ENCODE measurements around the gene WDR20. TPM values are rescaled to one million over a fixed set of nuclear protein-coding genes. Genes with fewer than 3 reads are reported as not detected.

The WDR20 gene
- total RNA-seq, 6 donors from 2014 or later = 16.3 to 28.8 (median 20.6) TPM

DNA sequence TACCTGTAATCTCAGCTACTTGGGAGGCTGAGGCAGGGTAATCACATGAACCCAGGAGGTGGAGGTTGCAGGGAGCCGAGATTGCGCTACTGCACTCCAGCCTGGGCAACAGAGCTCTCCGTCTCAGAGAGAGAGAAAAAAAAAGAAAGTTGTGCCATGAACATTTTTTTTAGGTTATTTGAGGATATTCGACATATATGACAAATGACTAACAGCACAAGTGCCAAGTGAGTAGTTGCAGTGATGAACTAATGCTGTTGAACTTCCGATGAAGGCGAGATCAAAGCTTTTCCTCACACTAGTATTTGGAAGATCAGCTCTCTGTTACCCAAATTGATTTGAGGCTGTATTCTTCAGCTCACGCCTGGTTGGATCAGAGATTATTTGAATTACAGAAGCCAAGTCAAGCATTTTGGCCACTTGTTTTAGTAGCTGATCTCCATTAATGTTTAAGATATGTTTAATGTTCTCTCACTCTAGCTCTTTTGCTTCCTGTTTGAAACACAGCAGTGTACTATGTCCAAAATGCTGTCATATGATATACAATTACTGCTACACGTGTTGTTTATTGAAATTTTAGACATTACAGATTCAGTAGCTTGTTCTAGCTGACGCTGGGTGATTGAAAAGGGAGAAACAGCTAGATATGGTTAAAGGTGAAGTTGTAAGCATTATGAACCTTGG, 43.4 kb downstream of the WDR20 start:
- Histone ChIP-seq H3K36me3 (no peaks in the 10 kb centered on the region), H3K9me3 (no peaks in the 10 kb centered on the region), H3K27me3 (no peaks in the 10 kb centered on the region), H3K4me3 (no peak overlapping the region), H3K4me1 (peaks cover 15 to 26% (median 21%) of the 10 kb centered on the region in 4 donors), H3K27ac (no peak overlapping the region)
- TF ChIP-seq, protein P1, sequence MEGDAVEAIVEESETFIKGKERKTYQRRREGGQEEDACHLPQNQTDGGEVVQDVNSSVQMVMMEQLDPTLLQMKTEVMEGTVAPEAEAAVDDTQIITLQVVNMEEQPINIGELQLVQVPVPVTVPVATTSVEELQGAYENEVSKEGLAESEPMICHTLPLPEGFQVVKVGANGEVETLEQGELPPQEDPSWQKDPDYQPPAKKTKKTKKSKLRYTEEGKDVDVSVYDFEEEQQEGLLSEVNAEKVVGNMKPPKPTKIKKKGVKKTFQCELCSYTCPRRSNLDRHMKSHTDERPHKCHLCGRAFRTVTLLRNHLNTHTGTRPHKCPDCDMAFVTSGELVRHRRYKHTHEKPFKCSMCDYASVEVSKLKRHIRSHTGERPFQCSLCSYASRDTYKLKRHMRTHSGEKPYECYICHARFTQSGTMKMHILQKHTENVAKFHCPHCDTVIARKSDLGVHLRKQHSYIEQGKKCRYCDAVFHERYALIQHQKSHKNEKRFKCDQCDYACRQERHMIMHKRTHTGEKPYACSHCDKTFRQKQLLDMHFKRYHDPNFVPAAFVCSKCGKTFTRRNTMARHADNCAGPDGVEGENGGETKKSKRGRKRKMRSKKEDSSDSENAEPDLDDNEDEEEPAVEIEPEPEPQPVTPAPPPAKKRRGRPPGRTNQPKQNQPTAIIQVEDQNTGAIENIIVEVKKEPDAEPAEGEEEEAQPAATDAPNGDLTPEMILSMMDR (IDR thresholded peaks at IDR 0.05) = no peak
- TF ChIP-seq EP300 (IDR thresholded peaks at IDR 0.05) (no peak), POLR2A (IDR thresholded peaks at IDR 0.05) (no peak), POLR2AphosphoS5 (IDR thresholded peaks at IDR 0.05) (no peak)
- DNase-seq = no peak
- WGBS, 2 donors = 78 to 85% methylated on average over 9 of the region's 9 CpGs
- ATAC-seq (ENCODE audit: low FRiP score in 2 of 2) = no peak

DNA sequence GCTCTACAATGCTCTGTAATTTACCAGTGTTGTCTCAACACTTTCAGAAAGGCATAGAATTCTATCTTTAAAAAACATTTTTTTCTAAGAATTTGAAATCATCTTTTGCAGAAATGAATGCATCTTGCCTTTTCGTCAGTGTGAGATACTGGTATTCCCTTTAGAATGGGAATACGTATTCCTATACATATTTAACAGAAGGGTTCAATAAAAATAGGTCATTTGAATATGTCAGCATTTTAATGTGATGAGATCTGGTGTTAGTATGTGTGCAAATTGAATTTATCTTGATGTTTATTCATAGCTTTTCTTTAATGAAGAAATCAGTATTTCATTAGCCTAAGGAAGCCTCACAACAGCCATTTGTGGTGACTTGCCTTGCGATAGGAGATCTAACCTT, 44.2 kb downstream of the WDR20 start:
- 95 to 98% methylated on average over 3 of the region's 3 CpGs for WGBS, 2 donors
- no peaks in the 10 kb centered on the region for H3K9me3 ChIP-seq
- no peak for DNase-seq
- ATAC-seq (ENCODE audit: low FRiP score in 2 of 2) = no peak
- no peaks in the 10 kb centered on the region for H3K36me3 ChIP-seq
- H3K27ac ChIP-seq = no peak overlapping the region
- no peak overlapping the region for H3K4me3 ChIP-seq
- TF ChIP-seq POLR2AphosphoS5 (IDR thresholded peaks at IDR 0.05) (no peak), EP300 (IDR thresholded peaks at IDR 0.05) (no peak), POLR2A (IDR thresholded peaks at IDR 0.05) (no peak)
- TF ChIP-seq, protein P1 (IDR thresholded peaks at IDR 0.05) = no peak
- H3K4me1 ChIP-seq = peaks cover 15 to 30% (median 25%) of the 10 kb centered on the region in 4 donors
- H3K27me3 ChIP-seq = no peaks in the 10 kb centered on the region

DNA sequence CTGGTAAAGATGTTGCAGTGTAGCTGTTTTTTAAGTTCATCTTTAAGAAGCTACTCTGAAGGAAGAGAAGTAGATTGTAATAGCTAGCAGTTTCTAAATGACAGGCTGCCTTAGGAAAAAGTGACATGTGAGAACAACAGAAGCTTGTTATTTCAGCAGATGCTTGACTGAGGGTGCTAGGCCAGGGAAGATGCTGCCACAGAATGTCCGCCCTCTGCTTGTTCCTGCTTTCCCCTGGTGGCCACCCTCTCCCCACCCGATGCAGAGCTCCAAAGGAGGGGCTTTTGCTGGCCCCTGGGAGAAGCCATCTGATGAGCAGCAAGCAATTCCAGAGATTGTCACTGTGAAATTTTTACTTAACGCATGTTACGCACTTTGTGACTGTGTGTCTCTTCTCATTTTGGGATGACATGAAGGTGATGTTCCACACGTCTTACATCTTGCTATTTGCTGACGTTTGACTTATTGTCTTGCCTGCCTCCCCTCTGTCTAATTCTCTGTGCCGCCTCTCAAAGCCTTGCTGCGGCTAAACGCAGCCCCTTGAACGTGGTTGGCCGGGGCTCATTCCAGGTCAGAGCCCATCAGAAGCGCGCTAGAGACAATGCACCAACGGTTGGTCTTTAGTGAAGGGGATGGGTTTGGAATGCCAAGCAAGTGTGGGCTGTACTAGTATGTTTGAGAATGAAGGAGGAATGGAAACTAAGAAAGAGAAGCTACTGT, 44.8 kb downstream of the WDR20 start:
- ATAC-seq (ENCODE audit: low FRiP score in 2 of 2) (no peak), DNase-seq (no peak)
- no peak for TF ChIP-seq POLR2AphosphoS5 (IDR thresholded peaks at IDR 0.05)
- TF ChIP-seq, protein P1 (IDR thresholded peaks at IDR 0.05) = no peak
- no peak for TF ChIP-seq POLR2A (IDR thresholded peaks at IDR 0.05)
- no peak for TF ChIP-seq EP300 (IDR thresholded peaks at IDR 0.05)
- 89 to 91% methylated on average over 14 of the region's 14 CpGs for WGBS, 2 donors
- Histone ChIP-seq H3K27ac (no peak overlapping the region), H3K4me3 (no peak overlapping the region), H3K4me1 (peaks cover 15 to 30% (median 25%) of the 10 kb centered on the region in 4 donors), H3K36me3 (no peaks in the 10 kb centered on the region), H3K9me3 (no peaks in the 10 kb centered on the region), H3K27me3 (no peaks in the 10 kb centered on the region)

DNA sequence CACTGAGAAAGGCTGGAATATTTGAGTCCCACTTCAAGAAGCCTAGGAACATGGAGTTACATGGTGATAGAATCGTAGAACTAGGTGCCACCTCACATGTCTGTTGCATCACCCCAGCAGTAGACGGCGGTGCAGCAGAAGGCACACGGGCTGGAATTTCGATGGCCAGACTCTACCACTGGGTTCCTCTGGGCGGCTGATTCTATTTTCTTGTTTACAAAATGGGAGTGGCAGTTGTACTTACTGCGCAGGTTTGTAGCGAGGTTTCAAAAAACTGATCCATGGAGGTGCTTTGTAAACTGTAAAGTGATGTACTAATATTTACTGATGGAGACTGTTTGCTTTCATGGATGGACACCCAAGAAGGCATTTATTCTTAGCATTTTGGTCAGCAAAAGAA, 45.7 kb downstream of the WDR20 start:
- no peak overlapping the region for H3K4me3 ChIP-seq
- H3K27me3 ChIP-seq = no peaks in the 10 kb centered on the region
- TF ChIP-seq, protein P1 (IDR thresholded peaks at IDR 0.05) = no peak
- no peak for TF ChIP-seq POLR2A (IDR thresholded peaks at IDR 0.05)
- TF ChIP-seq POLR2AphosphoS5 (IDR thresholded peaks at IDR 0.05) = no peak
- no peak for TF ChIP-seq EP300 (IDR thresholded peaks at IDR 0.05)
- no peak for ATAC-seq (ENCODE audit: low FRiP score in 2 of 2)
- no peak overlapping the region for H3K27ac ChIP-seq
- H3K36me3 ChIP-seq = no peaks in the 10 kb centered on the region
- H3K4me1 ChIP-seq = peaks cover 15 to 30% (median 25%) of the 10 kb centered on the region in 4 donors
- no peak for DNase-seq
- H3K9me3 ChIP-seq = no peaks in the 10 kb centered on the region
- 79 to 89% methylated on average over 8 of the region's 8 CpGs for WGBS, 2 donors
